DOHH2 (cell line): ENCODE results near the gene SPIRE2.
"Not testable (repeated sequence)": the region's sequence is repeated elsewhere in the genome, so short reads cannot be mapped to it uniquely, and the experiment has no call there.

ENCODE experiments used
- H3F3A ChIP-seq: fragments of 200-600 bp; sonication (generic), shearing (Covaris generic); 2 replicates; pipeline ENCODE4 v1.6.0; 2016; ENCODE audit warnings: antibody characterized with exemption, mild to moderate bottlenecking; ENCODE audit not compliant: control insufficient read depth, insufficient read depth
- H3K27ac ChIP-seq: fragments of 200-600 bp; sonication (generic); 2 replicates; pipeline ENCODE4 v1.5.1; 2014; ENCODE audit warnings: low read depth, mild to moderate bottlenecking, low read length, moderate library complexity
- H3K27me3 ChIP-seq: fragments of 200-600 bp; sonication (generic); 2 replicates; pipeline ENCODE4 v1.6.1; 2014; ENCODE audit warnings: mild to moderate bottlenecking, low read length, mixed read lengths; ENCODE audit not compliant: control insufficient read depth
- H3K36me3 ChIP-seq: fragments of 200-600 bp; sonication (generic); 2 replicates; pipeline ENCODE4 v1.6.1; 2014; ENCODE audit warnings: mild to moderate bottlenecking, low read length, moderate library complexity, mixed read lengths; ENCODE audit not compliant: control insufficient read depth
- H3K4me1 ChIP-seq: fragments of 200-600 bp; sonication (generic); 2 replicates; pipeline ENCODE4 v1.6.1; 2014; ENCODE audit warnings: mild to moderate bottlenecking, low read length, mixed read lengths; ENCODE audit not compliant: control insufficient read depth
- H3K4me2 ChIP-seq: fragments of 200-600 bp; sonication (generic); 2 replicates; pipeline ENCODE4 v1.6.0; 2014; ENCODE audit warnings: mild to moderate bottlenecking, low read length, moderate library complexity
- H3K4me3 ChIP-seq: fragments of 200-600 bp; sonication (generic); 2 replicates; pipeline ENCODE4 v1.5.1; 2014; ENCODE audit warnings: mild to moderate bottlenecking, low read length, mixed read lengths
- H3K79me2 ChIP-seq: fragments of 200-600 bp; sonication (generic); 2 replicates; pipeline ENCODE4 v1.6.1; 2014; ENCODE audit warnings: mild to moderate bottlenecking, low read length, mixed read lengths; ENCODE audit not compliant: control insufficient read depth
- H3K9me2 ChIP-seq: fragments of 200-600 bp; sonication (generic); replicated peaks from 2 replicates; pipeline ENCODE4 v1.6.1; 2014; ENCODE audit warnings: mild to moderate bottlenecking, low read length, mixed read lengths; ENCODE audit not compliant: control insufficient read depth
- H3K9me3 ChIP-seq: fragments of 200-600 bp; sonication (generic); 2 replicates; pipeline ENCODE4 v1.6.1; 2014; ENCODE audit warnings: antibody characterized with exemption, low read length, mixed read lengths; ENCODE audit not compliant: control insufficient read depth, insufficient read depth
- H4K20me1 ChIP-seq: fragments of 200-600 bp; sonication (generic); 2 replicates; pipeline ENCODE4 v1.6.0; 2014; ENCODE audit warnings: low read depth, mild to moderate bottlenecking, antibody characterized with exemption, low read length, moderate library complexity; ENCODE audit not compliant: control insufficient read depth, insufficient read depth
- EZH2phosphoT487 ChIP-seq: fragments of 200-600 bp; sonication (generic); IDR thresholded peaks from 2 replicates; pipeline ENCODE4 v1.6.1; 2017; ENCODE audit warnings: borderline replicate concordance, mild to moderate bottlenecking, antibody characterized with exemption, low read length, moderate library complexity, mixed read lengths
- TF ChIP-seq, protein P1 (sequence below): fragments of 200-600 bp; sonication (generic); IDR thresholded peaks from one replicate; pipeline ENCODE4 v1.5.1; 2014; ENCODE audit warnings: antibody characterized with exemption, mild to moderate bottlenecking, low read depth, low read length; ENCODE audit not compliant: poor library complexity, severe bottlenecking

The SPIRE2 gene

DNA sequence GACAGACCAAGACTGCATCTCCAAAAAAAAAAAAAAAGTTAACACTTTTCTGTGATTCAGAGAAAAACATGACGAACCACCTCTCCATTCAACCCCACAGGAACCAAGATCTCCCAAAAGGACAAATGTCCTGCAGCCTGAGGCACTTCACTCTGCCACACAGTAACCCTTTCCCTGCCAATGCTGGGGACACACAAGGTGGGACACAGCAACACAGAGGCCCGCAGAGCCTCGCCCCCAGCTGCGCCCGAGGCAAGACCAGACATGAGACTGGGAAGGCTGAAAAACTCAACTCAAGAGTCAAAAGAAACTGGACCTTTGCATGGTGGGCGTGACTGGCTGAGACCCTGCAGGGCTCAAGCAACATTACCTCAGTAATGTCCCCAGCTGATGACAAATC lies 45.8 kb upstream of the SPIRE2 start:
- no peaks in the 10 kb centered on the region for H3K27me3 ChIP-seq
- peaks cover 87% of the 10 kb centered on the region for H3K36me3 ChIP-seq
- TF ChIP-seq, protein P1, sequence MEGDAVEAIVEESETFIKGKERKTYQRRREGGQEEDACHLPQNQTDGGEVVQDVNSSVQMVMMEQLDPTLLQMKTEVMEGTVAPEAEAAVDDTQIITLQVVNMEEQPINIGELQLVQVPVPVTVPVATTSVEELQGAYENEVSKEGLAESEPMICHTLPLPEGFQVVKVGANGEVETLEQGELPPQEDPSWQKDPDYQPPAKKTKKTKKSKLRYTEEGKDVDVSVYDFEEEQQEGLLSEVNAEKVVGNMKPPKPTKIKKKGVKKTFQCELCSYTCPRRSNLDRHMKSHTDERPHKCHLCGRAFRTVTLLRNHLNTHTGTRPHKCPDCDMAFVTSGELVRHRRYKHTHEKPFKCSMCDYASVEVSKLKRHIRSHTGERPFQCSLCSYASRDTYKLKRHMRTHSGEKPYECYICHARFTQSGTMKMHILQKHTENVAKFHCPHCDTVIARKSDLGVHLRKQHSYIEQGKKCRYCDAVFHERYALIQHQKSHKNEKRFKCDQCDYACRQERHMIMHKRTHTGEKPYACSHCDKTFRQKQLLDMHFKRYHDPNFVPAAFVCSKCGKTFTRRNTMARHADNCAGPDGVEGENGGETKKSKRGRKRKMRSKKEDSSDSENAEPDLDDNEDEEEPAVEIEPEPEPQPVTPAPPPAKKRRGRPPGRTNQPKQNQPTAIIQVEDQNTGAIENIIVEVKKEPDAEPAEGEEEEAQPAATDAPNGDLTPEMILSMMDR: no peak
- TF ChIP-seq EZH2phosphoT487: no peak
- no peaks in the 10 kb centered on the region for H3K4me1 ChIP-seq
- H3K9me2 ChIP-seq: no peaks in the 10 kb centered on the region
- no peak overlapping the region for H3K4me2 ChIP-seq
- no peaks in the 10 kb centered on the region for H4K20me1 ChIP-seq
- H3F3A ChIP-seq: no peaks in the 10 kb centered on the region; the same call in 1 of the 2 replicates
- no peak overlapping the region for H3K4me3 ChIP-seq
- no peaks in the 10 kb centered on the region for H3K9me3 ChIP-seq
- peaks cover 14% of the 10 kb centered on the region for H3K79me2 ChIP-seq
- no peak overlapping the region for H3K27ac ChIP-seq

DNA sequence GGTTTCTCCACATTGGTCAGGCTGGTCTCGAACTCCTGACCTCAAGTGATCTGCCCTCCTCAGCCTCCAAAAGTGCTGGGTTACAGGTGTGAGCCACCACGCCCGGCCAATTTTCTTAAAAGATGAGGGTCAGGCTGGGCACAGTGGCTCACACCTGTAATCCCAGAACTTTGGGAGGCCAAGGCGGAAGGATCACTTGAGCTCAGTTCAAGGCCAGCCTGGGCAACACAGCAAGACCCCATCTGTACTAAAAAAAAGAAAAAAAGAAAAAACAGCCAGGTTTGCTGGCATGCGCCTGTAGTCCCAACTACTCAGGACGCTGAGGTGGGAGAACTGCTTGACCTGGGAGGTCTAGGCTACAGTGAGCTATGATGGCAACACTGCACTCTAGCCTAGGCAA lies 44.3 kb upstream of the SPIRE2 start:
- not testable (repeated sequence) for H3K27me3 ChIP-seq, H3K27ac ChIP-seq, H4K20me1 ChIP-seq, H3K4me3 ChIP-seq, H3K9me2 ChIP-seq, H3F3A ChIP-seq, H3K9me3 ChIP-seq, H3K4me2 ChIP-seq, H3K4me1 ChIP-seq
- H3K36me3 ChIP-seq: peaks cover 89% of the 10 kb centered on the region
- H3K79me2 ChIP-seq: peaks cover 26% of the 10 kb centered on the region

DNA sequence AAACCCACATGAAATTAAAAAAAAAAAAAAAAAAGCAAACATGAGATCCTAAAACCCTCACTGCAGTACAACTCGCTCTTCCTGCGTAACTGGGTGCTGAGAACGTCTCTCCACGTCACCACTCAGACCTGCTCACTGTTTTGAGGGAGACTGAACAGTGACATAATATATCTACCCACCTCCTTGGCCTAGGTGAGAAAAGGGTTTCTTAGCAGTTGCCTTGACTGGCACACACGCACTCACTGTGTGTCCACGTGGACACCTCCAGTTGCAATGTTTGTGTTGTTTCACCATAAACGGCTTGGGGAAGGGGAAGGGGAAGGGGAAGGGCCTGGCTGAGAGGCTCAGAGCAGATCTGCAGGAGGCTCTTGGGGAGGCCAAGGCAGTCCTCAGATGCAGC lies 43.9 kb upstream of the SPIRE2 start:
- peaks cover 89% of the 10 kb centered on the region for H3K36me3 ChIP-seq

DNA sequence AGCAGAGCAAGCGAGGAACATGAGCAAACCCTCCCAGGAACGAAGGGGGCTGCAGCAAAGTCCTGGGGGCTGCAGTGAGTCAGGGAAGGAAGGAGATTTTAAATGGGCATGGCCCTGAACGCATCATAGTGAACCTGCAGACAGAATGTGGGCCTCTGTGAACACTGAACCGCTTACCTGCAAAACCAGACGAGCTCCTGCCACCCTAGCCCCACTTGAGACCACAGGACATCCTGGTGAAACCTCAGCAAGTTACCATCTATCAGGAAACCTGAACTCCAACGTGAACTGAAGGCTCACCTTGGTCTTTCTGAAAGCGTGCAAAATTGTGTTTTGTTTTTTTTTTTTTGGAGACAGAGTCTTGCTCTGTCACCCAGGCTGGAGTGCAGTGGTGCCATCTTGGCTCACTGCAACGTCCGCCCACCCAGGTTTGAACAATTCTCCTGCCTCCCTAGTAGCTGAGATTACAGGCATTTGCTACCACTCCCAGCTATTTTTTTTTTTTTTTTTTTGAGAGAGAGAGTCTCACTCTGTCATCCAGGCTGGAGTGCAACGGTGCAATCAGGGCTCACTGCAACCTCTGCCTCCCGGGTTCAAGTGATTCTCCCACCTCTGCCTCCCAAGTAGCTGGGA lies 42.6 kb upstream of the SPIRE2 start:
- TF ChIP-seq, protein P1: no peak
- TF ChIP-seq EZH2phosphoT487: no peak
- no peaks in the 10 kb centered on the region for H3K4me1 ChIP-seq
- H3K36me3 ChIP-seq: peaks cover 86% of the 10 kb centered on the region
- no peaks in the 10 kb centered on the region for H3K9me3 ChIP-seq
- no peak overlapping the region for H3K4me3 ChIP-seq
- H3K27ac ChIP-seq: no peak overlapping the region
- no peaks in the 10 kb centered on the region for H3K27me3 ChIP-seq
- no peaks in the 10 kb centered on the region; the same call in 1 of the 2 replicates for H3F3A ChIP-seq
- H3K9me2 ChIP-seq: no peaks in the 10 kb centered on the region
- no peak overlapping the region for H3K4me2 ChIP-seq
- H3K79me2 ChIP-seq: peaks cover 37% of the 10 kb centered on the region
- H4K20me1 ChIP-seq: peaks cover 4% of the 10 kb centered on the region; the same call in 1 of the 2 replicates

More for the DNA sequence above, 43.9 kb upstream of the SPIRE2 start:
- no peak overlapping the region for H3K27ac ChIP-seq
- H4K20me1 ChIP-seq: peaks cover under 1% of the 10 kb centered on the region; the same call in 1 of the 2 replicates
- TF ChIP-seq, protein P1: no peak
- no peak for TF ChIP-seq EZH2phosphoT487
- no peaks in the 10 kb centered on the region for H3K4me1 ChIP-seq
- no peak overlapping the region for H3K4me2 ChIP-seq
- H3F3A ChIP-seq: no peaks in the 10 kb centered on the region; the same call in 1 of the 2 replicates
- no peaks in the 10 kb centered on the region for H3K9me2 ChIP-seq
- no peaks in the 10 kb centered on the region for H3K27me3 ChIP-seq
- H3K4me3 ChIP-seq: no peak overlapping the region
- H3K9me3 ChIP-seq: no peaks in the 10 kb centered on the region
- peaks cover 30% of the 10 kb centered on the region for H3K79me2 ChIP-seq
